ENCODE results near the gene SLC6A3.

Gene SLC6A3

GRCh38 chr5:1345876-1346626 lies 99.2 kb downstream of the SLC6A3 start:
- no peak for TF ChIP-seq CTCF (IDR thresholded peaks at IDR 0.05)

GRCh38 chr5:1344975-1345838 lies 100.0 kb downstream of the SLC6A3 start, which contains the start of gene CLPTM1L:
TSS of gene CLPTM1L (minus strand) at chr5:1345099. CDS start at chr5:1344841, 258 bp downstream.
- TF ChIP-seq CTCF (IDR thresholded peaks at IDR 0.05): no peak

GRCh38 chr5:1343931-1344901 lies 101.0 kb downstream of the SLC6A3 start:
- no peak for TF ChIP-seq CTCF (IDR thresholded peaks at IDR 0.05)

GRCh38 chr5:1343315-1343751 lies 101.9 kb downstream of the SLC6A3 start:
- no peak for TF ChIP-seq CTCF (IDR thresholded peaks at IDR 0.05)

Measured in LNCAP (cell line).